ENCODE data around the gene ADGRB3.

ADGRB3 gene

DNA sequence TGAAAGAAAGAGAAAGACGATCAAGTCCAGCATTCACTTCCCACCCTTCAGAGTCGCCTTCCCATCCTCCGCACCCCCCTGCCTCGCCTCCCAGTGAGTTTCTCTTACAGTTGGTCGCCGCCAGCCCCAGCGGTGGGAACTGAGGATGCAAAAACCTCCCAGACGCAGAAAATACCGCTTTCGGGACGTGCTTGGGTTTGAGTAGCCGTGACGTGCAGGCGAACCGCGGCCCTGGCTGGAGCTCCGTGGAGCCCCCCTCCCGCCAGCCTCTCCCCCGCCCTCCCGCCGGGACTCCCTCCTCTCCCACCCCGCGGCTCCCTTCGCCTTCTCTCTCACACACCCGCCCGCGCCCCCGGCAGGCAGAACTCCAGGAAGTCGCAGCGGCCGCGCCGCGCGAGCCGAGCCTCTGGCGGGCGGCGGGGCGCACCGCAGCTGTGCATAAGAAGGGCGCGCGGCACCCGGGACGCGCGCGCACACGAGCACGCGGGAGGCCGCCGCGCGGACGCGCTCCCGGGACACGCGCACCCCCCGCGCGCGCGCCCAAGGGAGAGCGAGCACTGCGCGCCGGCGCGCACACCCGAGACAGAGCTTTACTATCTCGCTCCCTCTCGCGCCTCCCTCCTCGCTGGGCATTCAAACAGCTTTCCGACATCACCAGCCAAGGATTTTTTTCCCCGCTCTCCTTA lies at the start of gene ADGRB3:
TSS of gene ADGRB3 (plus strand) at position 557 of the 686 bp plus-strand sequence. CDS start 3,394 bp downstream, outside the sequence.
- Histone ChIP-seq H3K4me3 (peak within 1 kb of the TSS; percentile 81), H3K27ac (peak within 1 kb of the TSS; percentile 90 to 91)
- DNase-seq (ENCODE audit: low spot score) = peak; percentile 91
- TF ChIP-seq, protein P1, sequence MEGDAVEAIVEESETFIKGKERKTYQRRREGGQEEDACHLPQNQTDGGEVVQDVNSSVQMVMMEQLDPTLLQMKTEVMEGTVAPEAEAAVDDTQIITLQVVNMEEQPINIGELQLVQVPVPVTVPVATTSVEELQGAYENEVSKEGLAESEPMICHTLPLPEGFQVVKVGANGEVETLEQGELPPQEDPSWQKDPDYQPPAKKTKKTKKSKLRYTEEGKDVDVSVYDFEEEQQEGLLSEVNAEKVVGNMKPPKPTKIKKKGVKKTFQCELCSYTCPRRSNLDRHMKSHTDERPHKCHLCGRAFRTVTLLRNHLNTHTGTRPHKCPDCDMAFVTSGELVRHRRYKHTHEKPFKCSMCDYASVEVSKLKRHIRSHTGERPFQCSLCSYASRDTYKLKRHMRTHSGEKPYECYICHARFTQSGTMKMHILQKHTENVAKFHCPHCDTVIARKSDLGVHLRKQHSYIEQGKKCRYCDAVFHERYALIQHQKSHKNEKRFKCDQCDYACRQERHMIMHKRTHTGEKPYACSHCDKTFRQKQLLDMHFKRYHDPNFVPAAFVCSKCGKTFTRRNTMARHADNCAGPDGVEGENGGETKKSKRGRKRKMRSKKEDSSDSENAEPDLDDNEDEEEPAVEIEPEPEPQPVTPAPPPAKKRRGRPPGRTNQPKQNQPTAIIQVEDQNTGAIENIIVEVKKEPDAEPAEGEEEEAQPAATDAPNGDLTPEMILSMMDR (IDR thresholded peaks at IDR 0.05) = no peak

DNA sequence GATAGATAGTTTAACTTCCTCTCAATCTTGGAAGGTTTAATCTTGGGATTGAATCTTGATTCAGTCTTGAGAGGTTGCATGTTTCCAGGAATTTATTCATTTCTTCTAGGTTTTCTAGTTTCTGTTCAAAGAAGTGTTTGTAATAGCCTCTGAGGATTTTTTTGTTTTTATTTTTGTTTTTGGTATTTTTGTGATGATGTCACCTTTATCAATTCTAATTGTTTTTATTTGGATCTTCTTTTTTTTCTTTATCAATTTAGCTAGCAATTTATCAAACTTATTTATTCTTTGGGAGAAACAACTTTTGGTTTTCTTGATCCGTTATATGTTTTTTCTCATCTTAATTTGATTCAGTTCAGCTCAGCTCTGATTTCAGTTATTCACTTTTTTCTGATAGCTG lies 41.5 kb upstream of the ADGRB3 start:
- Histone ChIP-seq H3K27ac (no peak overlapping the region), H3K4me3 (no peak overlapping the region)
- DNase-seq (ENCODE audit: low spot score) = no peak
- TF ChIP-seq, protein P1 (IDR thresholded peaks at IDR 0.05) = no peak

DNA sequence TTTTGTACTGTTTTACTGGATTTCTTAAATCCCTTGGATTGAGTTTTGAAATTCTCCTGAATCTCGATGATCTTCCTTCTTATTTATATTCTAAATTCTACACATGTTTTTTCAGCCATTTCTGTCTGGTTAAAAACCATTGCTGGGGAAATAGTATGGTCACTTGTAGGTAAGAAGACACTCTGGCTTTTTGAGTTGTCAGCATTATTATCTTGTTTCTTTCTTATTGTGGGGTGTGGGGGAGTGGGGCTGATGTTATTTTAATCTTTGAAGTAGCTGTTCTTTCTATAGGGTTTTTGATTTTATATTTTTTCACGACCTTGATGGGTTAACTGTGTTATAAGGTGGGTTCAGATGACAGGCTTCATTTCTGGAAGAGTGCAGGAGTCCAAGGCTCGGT lies 37.4 kb upstream of the ADGRB3 start:
- no peak for DNase-seq (ENCODE audit: low spot score)
- Histone ChIP-seq H3K27ac (no peak overlapping the region), H3K4me3 (no peak overlapping the region)
- TF ChIP-seq, protein P1 (IDR thresholded peaks at IDR 0.05) = no peak

DNA sequence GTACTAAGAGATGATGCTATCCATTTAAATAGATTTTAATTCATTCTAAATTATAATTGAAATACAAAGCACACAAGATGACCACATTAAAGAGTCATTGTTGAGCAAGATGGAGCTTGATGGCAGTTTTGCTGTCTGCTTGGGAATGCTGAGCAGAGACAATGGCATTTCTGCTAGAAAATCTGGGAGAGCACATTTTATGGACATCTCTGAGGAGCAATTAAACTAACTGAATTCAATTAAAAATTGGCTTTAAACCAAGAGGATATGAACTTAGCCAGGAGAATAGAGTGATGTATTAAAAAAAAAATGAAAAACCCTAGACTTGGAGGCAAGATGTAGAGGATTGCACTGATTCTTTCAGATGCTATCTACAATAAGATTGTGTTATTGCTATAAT lies 19.1 kb upstream of the ADGRB3 start:
- no peak for DNase-seq (ENCODE audit: low spot score)

DNA sequence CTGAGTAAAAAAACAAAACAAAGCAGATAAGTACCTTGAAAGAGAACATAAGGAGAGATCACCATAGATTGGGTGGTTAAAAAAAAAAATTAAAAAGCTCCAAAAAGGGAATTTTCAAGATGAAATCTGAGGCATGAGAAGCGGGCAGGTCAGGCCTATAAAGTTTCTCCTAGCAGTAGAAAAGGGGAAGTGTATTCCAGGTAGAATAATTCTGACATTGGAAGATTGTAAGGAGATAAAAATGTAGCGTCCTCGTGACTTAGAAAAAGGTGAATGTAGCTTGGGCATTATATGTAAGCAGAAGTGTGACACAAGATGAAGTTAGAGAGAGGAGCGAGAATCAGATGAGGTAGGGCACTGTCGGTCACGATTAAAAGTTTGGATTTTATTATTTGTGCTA lies 9.1 kb upstream of the ADGRB3 start:
- Histone ChIP-seq H3K27ac (no peak overlapping the region), H3K4me3 (no peak overlapping the region)
- TF ChIP-seq, protein P1 (IDR thresholded peaks at IDR 0.05) = no peak
- DNase-seq (ENCODE audit: low spot score) = no peak

More for the DNA sequence above, 19.1 kb upstream of the ADGRB3 start:
- H3K27ac ChIP-seq = no peak overlapping the region
- H3K4me3 ChIP-seq = no peak overlapping the region
- TF ChIP-seq, protein P1 (IDR thresholded peaks at IDR 0.05) = no peak

DNA sequence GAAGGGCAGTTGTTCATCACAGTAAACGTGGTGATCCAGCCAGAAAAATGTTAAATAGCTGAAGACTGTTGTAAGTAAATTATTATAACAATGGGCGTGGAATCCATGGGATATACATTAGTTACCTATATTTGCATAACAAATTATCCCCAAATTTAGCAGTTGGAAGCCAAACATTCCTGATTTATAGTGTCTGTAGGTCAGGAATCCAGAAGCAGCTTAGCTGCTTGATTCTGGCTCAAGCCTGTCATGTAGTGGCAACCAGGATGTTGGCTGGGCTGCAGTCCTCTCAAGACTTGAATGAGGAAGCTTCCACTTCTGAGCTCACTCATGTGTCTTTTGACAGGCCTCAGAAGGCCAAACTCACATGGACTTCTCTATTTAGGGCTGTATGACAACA lies 6.9 kb upstream of the ADGRB3 start:
- no peak overlapping the region for H3K4me3 ChIP-seq
- TF ChIP-seq, protein P1 (IDR thresholded peaks at IDR 0.05) = no peak
- H3K27ac ChIP-seq = no peak overlapping the region
- no peak for DNase-seq (ENCODE audit: low spot score)

DNA sequence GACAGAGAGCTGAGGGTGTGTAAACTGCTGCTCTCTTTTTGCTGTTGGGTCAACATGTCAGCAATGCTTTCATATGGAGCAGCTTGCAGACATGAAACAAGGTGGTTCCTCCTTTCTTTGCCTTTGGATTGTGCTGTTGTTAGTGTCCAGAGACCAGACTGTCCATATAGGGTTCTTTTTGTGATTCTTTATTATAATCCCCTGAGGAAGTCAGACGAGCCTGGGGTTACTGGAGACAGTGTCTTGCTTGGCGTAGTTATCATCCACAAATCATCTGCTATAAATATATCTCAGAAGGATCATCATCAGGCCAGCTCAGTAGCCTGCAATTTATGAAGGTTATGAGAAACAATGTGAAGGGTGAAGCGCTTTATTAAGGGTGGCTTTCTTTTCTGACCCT lies 2.3 kb upstream of the ADGRB3 start:
- H3K27ac ChIP-seq = no peak overlapping the region
- TF ChIP-seq, protein P1 (IDR thresholded peaks at IDR 0.05) = no peak
- DNase-seq (ENCODE audit: low spot score) = no peak
- H3K4me3 ChIP-seq = peak overlapping the region; percentile 81

Data from coronary artery (tissue), 2 donors.